ENCODE measurements around the gene TRABD2B. TPM values are rescaled to one million over a fixed set of nuclear protein-coding genes. Genes with fewer than 3 reads are reported as not detected.

TRABD2B gene
- total RNA-seq, 1 experiment from 2014 or later = 10.3 TPM

- no peak for ATAC-seq
- Mint-ChIP-seq H3K27me3 (ENCODE audit: low read depth) (no peaks in the 10 kb centered on the region), H3K9me3 (no peaks in the 10 kb centered on the region), H3K4me1 (peaks cover 52% of the 10 kb centered on the region), H3K27ac (no peak overlapping the region), H3K36me3 (no peaks in the 10 kb centered on the region), H3K4me3 (no peak overlapping the region)
- ChIA-PET CTCF (no interaction called here), POLR2A (no interaction called here)
- DNase-seq (ENCODE audit: low spot score) = no peak
- no peak for TF ChIP-seq FOXP4 (CRISPR knock-in tag; IDR thresholded peaks at IDR 0.05)
- no peak for TF ChIP-seq ZNF425 (CRISPR knock-in tag; conservative IDR thresholded peaks at IDR 0.05)
- no peak for TF ChIP-seq USF1 (CRISPR knock-in tag; IDR thresholded peaks at IDR 0.05)
- TF ChIP-seq CTCF (IDR thresholded peaks at IDR 0.05) = no peak
- TF ChIP-seq MYBL2 (CRISPR knock-in tag; IDR thresholded peaks at IDR 0.05) = no peak
- TF ChIP-seq ZNF219 (CRISPR knock-in tag; IDR thresholded peaks at IDR 0.05; ENCODE audit: borderline replicate concordance) = no peak
These were observed 21.8 kb downstream of the TRABD2B start for GRCh38 chr1:47975302-47975921.

GRCh38 chr1:47972864-47973432 is 24.2 kb downstream of the TRABD2B start:
- Mint-ChIP-seq H3K27me3 (ENCODE audit: low read depth) (no peaks in the 10 kb centered on the region), H3K4me3 (no peak overlapping the region), H3K4me1 (peaks cover 49% of the 10 kb centered on the region), H3K9me3 (no peaks in the 10 kb centered on the region), H3K36me3 (no peaks in the 10 kb centered on the region), H3K27ac (no peak overlapping the region)
- TF ChIP-seq MYBL2 (CRISPR knock-in tag; IDR thresholded peaks at IDR 0.05) = no peak
- TF ChIP-seq CTCF (IDR thresholded peaks at IDR 0.05) = 0 out of 2 replicates have a peak, but pooled peaks have one; percentile 24
- CTCF ChIA-PET = interaction anchor here (0.7 to 1.4 kb wide), 6 partner anchors 11 to 130 kb away, joined by 3 to 5 read pairs (median 4); no protein-coding TSS in a partner anchor
- DNase-seq (ENCODE audit: low spot score) (no peak), ATAC-seq (peak; percentile 64)
- POLR2A ChIA-PET = no interaction called here

GRCh38 chr1:47971385-47972160 is 25.6 kb downstream of the TRABD2B start:
- Mint-ChIP-seq H3K9me3 (no peaks in the 10 kb centered on the region), H3K36me3 (no peaks in the 10 kb centered on the region), H3K4me3 (no peak overlapping the region), H3K4me1 (peaks cover 39% of the 10 kb centered on the region), H3K27ac (no peak overlapping the region), H3K27me3 (ENCODE audit: low read depth) (no peaks in the 10 kb centered on the region)
- CTCF ChIA-PET = no interaction called here
- DNase-seq (ENCODE audit: low spot score) (no peak), ATAC-seq (no peak)
- POLR2A ChIA-PET = no interaction called here
- TF ChIP-seq CREB1 (CRISPR knock-in tag; IDR thresholded peaks at IDR 0.05) (no peak), ETV6 (CRISPR knock-in tag; IDR thresholded peaks at IDR 0.05) (no peak), E2F4 (CRISPR knock-in tag; IDR thresholded peaks at IDR 0.05; ENCODE audit: borderline replicate concordance, low read depth) (no peak), SMAD3 (CRISPR knock-in tag; IDR thresholded peaks at IDR 0.05; ENCODE audit: borderline replicate concordance) (no peak), RELA (CRISPR knock-in tag; IDR thresholded peaks at IDR 0.05; ENCODE audit: borderline replicate concordance) (no peak), ZNF396 (CRISPR knock-in tag; IDR thresholded peaks at IDR 0.05; ENCODE audit: borderline replicate concordance) (no peak), SMAD4 (CRISPR knock-in tag; IDR thresholded peaks at IDR 0.05) (no peak), E2F1 (CRISPR knock-in tag; IDR thresholded peaks at IDR 0.05) (no peak)

Data from WTC11 (cell line).